NCI-H1436 (cell line): ENCODE data around the gene MARK2.

Experiments
- DNase-seq: peaks from one replicate; lab custom pipeline; 2025; lab: John Stamatoyannopoulos, UW

The MARK2 gene

DNA sequence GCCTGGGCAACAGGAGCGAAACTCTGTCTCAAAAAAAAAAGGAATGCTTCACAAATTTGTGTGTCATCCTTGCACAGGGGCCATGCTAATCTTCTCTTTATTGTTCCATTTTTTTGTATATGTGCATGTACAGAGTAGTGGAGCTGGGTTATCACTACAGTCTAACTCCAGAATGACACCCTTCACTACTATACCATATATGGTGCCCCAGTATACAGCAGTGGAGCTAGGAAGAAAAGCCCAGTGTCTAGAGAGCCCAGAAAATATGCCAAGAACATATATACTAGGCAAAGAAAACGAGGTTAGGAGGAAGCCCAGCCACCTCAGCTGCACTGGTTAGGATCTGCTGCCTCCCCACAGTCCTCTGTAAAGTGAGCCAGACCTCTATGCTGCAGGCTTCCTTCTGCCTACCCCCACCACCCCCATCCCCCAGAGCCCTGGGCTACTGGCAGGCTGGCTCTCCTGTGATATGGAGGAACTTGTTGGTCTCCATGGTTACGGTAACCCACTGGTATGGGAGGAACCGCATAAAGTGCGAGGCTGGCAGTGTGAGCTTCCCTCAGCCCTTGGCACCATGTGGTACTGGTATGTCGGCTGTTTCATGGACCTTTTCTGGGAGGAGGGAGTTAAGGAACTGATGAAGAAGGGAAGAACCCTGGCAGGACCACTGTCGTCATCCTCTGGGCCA lies 43.8 kb downstream of the MARK2 start:
- no peak for DNase-seq

DNA sequence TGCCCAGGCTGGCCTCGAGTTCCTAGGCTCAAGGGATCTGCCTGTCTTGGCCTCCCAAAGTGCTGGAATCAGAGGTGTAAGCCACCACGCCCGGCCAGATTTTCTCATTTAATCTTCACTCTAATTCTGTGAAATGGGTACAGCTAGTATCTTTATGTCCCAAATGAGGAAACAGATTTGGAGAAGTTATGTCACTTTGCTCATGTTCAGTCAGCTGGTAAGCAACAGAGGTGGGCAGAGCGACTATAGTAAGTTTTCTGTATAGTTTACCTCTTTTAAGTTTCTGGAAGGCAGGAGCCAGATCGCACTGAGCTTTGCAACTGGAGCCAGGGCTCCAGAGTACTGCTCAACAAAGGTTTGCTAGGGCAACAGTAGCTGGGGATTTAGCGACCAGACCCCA lies 44.9 kb downstream of the MARK2 start:
- DNase-seq: no peak

DNA sequence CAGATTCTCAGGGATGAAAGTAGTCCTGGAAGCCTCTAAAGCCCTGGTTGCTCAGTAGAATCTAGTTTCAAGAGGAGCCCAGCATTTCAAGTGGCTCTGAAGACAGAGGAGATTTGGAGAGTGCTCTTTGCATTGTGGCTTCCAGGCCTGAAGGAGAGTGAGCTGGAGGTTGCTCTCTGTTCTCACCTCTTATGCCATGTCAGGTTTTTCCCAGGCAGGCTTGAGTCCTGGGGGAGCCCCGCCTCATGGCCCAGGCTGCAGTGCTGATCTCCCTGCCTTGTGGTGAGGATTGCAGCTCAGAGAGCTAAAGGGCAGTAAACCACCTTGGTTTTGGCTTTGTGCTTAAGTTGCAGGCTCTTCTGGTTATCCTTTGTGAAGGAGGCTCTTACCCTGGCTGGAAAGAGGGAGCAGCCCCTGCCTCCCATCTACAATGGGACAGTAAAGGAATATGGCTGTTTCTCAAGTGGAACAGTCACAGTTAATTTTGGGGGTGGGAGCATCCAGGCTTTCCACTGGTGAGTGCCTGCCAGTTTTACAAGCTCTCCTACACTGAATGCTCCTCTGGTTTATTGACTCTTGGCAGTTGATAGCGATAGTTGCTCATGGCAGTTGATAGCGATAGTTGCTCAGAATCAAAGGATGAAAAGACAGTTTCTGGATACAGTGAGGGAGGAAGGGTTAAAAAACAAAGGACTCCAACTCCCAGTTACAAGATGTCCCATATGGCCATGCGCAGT lies 45.5 kb downstream of the MARK2 start:
- no peak for DNase-seq

DNA sequence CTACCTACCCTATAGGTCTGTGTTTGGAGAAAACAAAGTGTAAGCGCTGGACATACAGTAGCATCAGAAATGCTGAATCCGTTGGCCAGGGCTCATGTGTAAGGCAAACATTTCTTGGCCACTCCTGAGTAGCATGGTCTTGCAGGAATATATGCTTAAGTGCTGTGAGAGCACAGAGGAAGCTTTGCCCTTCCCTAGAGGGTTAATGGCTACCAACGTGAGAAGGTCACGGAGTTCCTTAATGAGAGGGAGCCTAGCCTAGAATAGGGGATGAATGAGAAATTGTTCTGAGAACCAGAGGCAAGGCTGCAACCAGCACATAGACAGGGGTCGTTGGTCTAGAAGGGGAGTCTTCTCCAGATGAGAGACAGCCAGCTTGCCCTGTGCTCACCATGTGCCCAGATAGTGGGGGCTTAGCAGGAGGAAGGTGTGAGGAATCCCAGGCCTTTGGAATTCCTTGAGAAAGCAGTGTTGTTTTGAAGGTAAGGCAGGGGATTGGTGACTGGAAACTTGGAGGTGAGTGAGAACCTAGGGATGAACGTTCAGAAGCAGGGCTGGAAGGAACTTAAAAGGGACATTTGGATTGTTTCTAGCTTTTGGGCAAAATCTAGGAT lies 48.6 kb downstream of the MARK2 start:
- no peak for DNase-seq

DNA sequence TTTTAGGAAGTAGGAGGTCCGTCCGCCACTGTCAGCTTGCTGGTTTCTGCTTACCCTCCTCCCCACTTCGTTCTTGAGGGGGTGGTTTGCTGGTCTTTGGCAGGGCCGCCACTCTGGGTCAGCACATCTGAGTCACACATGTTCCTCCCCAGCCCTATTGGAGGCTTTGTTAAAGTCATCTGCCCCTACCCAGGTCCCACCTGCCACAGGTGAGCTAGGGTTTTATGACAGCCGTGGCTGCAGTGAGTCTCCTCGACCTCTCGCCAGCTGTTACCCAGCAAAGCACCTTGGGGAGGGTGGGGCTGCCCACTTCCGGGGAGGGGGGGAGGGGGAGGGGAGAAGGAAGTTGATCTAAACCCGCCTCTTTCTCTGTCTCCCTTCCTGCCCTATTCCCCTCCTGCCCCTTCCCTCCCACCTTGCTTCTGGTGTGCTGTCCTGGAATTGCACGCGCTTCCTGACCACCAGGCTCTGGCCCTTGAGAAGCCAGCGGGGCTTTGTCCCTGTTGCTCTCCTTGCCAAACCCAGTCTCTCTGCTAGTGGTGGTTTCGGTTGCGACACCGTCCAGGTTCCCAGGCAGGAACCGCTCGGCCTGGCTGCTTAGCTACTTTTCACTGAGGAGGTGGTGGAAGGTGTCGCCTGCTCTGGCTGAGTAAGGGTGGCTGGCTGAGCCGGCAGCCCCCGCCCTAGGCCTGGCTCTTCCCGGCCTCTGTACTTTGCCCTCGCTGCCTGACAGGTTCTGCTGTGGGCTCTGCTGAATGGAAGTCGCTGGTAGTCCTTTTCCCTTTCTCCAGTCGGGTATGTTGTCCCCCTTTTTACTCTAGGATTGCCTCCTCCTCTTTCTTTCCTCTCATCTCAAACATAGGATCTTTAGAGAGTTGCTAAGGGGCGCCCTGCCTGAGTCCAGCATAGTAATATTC lies 49.5 kb downstream of the MARK2 start:
- no peak for DNase-seq

DNA sequence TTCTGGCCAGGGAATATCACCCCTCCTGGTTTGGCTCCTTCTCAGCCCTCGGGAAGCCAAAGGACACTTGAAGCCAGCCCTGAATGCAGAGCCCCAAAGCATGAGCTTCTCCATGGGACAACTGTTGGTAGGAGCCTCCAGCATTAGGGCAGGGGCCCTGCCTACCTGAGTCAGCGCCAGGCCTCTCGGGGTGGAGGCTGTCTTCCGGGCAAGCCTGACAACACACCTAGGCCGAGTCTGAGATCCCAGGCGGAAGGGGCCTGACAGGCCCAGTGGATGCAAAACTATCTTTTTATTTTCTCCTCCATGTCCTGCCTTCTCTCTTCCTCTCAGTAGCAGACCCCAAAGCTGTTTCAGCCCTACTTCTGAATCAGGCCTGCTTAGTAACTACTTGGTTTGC lies 50.4 kb downstream of the MARK2 start:
- DNase-seq: no peak

DNA sequence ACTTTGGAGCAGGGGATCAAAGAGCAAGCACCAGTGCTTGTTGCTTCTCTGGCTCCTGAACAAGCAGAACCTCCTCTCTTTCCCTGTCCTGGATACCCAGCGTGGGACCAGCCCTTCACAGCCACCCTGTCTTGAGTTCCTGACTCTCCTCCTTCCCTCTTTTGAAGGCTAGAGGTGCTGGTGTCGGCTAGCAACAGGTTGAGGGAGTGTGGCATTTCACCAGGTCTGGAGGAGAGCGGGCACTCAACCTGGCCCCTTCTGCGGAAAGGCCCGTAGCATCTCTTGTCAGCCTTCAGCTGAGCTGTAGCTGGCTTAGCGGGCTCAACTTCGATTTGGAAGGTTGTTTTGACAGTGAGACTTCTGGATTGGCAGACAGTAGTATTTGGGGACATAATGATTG lies 51.5 kb downstream of the MARK2 start:
- DNase-seq: no peak

DNA sequence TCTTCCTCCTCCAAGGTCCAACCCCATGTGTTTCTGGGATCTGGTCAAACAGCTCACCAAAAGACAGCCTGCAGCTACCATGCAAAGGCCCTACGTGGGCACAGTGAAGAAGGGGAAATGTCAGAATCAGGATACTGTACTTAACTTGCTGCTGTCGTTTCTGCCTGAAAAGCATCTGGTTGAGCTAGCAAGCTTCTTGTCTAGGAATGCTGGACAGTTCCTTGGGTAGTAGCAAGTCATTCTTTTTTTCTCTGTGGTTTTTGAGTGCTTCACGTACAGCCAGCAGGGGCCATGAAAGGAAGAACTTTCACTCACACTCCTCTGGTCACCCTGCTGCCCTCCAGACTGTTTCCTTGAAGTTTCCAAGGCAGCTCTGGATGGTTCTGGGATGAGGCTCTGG lies 53.3 kb downstream of the MARK2 start:
- DNase-seq: no peak

DNA sequence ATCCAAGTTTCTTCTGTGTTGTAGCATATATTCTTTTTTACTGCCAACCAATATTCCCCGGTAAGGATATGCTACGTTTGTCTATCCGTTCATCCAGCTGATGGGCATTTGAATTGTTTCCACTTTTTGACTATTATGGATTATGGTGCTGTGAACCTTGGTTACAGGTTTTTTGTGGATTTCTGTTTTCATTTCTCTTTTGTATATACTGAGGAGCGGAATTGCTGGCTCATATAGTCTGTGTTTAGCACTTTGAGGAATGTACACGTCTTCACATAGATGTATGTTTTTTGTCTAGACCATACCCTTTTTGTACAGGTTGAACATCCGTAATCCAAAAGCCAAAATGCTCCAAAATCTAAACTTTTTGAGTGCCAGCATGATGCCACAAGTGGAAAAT lies 54.4 kb downstream of the MARK2 start:
- DNase-seq: no peak

DNA sequence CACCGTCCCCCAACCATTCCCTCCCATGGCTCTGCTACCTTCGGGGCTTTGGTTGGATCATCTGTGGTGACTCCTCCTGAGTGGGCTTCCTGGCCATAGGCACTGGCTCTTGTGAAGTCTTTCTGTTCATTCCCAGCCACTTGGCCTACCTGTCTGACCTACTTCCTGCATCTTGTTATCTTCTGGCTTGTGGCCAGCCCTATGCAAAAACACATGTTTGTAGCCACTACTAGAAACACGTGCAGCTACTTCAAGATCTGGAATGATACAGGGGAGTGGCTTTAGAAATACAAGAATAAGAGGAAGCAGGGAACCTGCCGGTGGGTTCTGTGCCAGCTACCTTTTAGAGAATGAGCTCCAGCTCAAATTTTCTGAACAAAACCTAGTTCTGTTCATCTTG lies 57.2 kb downstream of the MARK2 start:
- DNase-seq: no peak

DNA sequence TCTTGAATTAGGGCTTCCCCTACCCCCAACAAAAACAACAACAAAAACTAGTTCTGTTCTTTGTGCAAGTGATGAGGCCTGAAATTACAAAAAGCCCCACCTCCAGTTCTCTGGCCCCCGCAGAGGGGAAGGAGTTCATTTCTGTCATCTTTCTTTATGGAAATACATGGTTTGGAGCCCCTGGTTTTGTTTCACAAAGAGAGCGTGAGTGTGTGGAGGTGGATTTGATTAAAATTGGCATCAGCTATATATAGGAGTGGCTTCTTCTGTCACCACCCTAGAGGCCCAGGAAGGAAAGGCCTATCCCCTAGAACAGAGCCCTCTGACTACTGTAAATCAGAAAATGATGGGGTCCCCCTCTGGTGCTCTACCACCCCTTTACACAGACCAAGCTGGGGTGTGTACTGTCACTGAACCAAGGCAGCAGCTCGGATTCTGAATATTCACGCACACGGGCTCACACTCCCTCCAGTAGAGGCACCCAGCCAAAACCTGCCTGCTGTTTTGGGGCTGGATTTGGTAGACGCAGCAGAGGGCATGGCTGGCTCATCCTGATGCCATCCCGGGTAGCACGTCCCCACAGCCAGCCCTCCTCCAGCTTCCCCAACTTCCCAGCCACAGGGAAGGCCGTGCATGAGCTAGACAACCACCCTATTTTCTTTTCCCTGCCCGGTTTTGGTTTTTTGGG lies 58.7 kb downstream of the MARK2 start:
- no peak for DNase-seq

DNA sequence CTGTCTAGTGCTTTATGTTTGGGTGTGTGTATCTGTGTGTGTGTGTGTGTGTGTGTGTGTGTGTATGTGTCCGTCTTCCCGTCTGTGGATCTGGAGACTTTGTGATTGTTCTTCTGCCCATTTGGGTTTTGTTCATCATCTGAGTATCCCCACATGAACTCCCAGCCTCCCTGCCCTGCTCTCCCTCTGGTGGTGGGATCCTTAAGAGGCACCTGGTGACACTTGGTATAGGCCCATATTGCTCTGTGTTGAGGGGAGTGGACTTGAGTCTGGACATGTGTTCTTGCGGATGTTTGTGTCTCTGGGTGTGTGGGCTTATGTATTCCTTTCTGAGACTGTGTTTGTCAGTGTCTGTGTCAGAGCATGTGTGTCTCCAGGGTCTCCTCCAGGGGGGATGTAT lies 62.8 kb downstream of the MARK2 start:
- no peak for DNase-seq

DNA sequence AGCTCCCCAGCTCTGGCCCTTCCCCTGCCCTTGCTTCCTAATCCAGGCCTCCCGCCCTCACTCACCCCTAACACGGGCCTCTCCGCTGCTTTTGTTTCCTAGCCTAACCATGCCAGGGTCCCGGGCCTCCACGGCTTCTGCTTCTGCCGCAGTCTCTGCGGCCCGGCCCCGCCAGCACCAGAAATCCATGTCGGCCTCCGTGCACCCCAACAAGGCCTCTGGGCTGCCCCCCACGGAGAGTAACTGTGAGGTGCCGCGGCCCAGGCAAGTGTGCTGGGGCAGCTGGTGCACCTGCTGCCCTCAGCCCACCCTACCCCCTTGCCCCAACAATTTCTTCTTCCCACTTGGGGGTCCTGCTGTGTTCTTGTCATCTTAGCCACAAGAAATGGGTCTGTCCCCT lies 65.0 kb downstream of the MARK2 start:
- DNase-seq: no peak

DNA sequence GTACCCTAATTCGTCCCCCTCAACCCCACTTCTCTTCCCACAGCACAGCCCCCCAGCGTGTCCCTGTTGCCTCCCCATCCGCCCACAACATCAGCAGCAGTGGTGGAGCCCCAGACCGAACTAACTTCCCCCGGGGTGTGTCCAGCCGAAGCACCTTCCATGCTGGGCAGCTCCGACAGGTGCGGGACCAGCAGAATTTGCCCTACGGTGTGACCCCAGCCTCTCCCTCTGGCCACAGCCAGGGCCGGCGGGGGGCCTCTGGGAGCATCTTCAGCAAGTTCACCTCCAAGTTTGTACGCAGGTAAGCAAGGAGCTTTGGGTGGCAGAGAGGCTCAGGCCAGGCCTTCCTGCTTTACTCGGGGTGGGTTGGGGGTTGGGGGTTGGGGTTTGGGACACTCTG lies 65.8 kb downstream of the MARK2 start:
- no peak for DNase-seq

DNA sequence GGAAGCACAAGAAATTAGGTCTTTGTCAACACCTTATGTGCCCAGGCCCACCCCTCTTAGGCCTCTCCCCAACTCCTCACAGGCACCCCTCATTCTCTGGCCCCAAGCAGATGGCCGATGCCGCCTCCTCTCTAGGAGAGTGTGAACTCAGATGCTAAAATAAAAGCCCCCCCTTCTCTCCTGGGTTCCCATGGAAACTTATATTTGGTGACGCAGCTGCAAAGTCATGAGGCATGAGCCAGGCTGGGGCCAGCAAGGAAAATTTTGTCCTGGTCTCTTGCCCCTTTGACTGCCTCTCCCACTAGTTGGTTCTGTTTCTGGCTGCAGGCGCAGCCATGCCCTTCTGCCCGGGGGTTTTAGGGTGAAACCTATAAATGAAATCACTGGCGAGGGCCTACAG lies 66.3 kb downstream of the MARK2 start:
- DNase-seq: no peak

DNA sequence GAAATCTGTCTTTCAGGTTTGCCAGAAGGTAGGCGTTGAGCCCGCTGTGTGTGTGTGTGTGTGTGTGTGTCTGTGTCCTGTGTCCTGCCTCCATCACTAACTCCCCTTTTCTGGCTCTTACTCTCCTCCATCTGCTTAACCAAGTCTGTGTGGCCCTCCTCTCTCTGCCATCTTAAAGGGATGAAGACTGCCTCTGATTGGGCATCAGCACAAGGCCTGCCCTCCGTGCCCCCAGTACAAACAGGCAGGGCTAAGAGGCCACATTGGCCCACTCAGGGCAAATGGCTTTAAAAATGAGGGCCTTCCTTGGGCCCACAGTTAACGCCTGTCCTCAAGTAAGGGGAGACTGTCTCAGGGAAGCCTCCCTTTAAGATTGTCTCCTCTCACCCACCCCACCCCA lies 67.2 kb downstream of the MARK2 start:
- no peak for DNase-seq

DNA sequence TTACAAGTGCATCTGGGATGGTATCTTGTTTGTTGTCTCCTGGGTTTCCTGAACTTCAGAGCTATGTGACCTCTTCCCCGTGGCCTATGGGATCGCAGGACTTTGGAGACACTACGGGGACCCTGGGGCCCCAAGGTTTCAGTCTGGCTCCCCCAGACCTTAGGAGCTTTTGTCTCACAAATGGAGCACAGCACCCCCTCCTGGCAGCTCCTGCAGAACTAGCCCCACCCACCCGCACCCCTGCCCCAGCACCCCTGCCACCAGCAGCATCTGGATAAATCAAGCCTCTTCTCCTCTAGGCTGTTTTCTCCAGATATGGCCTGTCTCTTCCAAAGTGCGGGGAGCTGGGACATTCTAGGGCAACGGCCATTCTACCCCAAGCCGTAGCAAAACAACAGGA lies 67.7 kb downstream of the MARK2 start:
- no peak for DNase-seq

DNA sequence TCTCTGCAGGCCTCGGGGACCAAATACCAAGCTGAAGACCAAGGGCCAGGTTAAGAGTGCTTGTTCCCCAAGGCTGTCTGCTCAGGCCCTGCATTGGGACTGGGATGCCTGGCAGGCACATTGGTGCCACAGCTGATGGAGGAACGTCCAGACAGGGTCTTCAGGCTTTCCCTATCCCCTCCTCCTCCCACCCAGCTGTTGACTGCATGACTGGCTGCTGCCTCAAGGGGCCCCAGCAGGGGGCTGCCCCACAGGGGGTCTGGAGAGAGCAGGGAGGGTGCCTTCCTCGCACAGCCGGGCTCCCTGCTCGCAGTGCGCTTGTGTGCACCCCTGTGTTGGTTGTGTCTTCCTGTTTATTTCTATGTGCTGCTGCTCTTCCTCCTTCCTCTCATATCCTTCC lies 68.2 kb downstream of the MARK2 start:
- no peak for DNase-seq

DNA sequence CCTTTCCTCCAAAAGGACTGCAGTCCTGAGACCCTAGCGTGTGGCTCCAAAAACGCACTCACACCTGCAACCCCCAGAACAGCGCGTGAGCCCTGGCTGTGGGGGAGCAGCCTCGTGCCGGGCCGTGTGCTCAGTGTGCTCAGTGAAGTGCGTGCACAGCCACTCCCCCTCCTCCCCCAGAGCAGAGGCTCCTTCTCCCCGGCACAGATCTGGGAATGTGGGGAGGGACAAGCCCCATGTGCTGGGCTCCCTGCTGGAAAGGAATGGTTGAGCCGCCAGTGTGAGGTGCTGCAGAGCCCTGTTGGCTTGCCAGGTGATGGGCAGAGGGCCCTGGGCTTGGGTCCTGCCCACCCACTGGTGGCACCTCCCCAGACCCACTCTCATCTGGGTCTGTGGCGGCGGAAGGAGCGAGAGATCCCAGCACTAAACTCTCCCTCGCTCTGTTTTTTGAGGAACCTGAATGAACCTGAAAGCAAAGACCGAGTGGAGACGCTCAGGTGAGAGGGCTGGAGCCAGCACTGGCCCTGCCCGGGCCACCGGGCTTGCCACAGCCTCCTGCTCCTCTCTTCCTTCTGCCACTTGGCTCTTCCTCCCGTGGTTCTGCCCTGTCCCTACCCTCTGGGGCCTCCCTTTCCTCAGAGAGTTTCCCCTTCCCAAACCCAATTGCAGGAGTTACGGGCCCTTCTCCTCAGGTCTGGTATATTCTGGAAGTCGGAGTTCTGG lies 69.1 kb downstream of the MARK2 start:
- DNase-seq: no peak

DNA sequence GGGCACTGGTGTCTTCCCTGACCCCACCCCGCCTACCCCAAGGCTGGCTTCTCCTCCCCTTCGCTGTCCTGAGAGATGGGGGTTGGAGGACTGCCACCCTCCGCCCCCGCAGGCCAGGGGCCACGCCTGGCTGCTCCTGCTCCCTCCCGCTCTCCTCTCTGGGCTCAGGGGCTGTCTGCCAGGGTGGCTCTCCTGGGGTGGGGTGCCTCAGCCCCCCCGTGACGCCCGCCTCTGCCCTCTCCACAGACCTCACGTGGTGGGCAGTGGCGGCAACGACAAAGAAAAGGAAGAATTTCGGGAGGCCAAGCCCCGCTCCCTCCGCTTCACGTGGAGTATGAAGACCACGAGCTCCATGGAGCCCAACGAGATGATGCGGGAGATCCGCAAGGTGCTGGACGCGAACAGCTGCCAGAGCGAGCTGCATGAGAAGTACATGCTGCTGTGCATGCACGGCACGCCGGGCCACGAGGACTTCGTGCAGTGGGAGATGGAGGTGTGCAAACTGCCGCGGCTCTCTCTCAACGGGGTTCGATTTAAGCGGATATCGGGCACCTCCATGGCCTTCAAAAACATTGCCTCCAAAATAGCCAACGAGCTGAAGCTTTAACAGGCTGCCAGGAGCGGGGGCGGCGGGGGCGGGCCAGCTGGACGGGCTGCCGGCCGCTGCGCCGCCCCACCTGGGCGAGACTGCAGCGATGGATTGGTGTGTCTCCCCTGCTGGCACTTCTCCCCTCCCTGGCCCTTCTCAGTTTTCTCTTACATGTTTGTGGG lies 69.9 kb downstream of the MARK2 start:
- no peak for DNase-seq
